Astrocyte (in vitro differentiated cells and primary cell): ENCODE data around the gene LAYN. TPM values are rescaled to one million over a fixed set of nuclear protein-coding genes. Genes with fewer than 3 reads are reported as not detected.

Experiments used
- DNase-seq: peaks from one replicate; pipeline ENCODE4 v3.0.0-alpha.2; 2010; ENCODE audit warnings: low read depth
- FAIRE-seq: peaks from 2 replicates; lab custom pipeline; 2011; peaks lifted over from hg19 to GRCh38; lab: Jason Lieb, UNC
- H2AFZ ChIP-seq: 2 replicates; pipeline ENCODE4 v1.6.0; 2012; ENCODE audit warnings: low read depth, low read length, inconsistent platforms
- H3K27ac ChIP-seq: 2 replicates; pipeline ENCODE4 v1.5.1; 2011; ENCODE audit warnings: low read depth, low read length, inconsistent platforms
- H3K27me3 ChIP-seq: 2 replicates; pipeline ENCODE4 v1.6.0; 2011; ENCODE audit warnings: low read length, inconsistent platforms; ENCODE audit not compliant: insufficient read depth
- H3K36me3 ChIP-seq: 2 replicates; pipeline ENCODE4 v1.5.1; 2011; ENCODE audit warnings: low read length, inconsistent platforms; ENCODE audit not compliant: insufficient read depth
- H3K4me1 ChIP-seq: 2 replicates; pipeline ENCODE4 v1.5.1; 2011; ENCODE audit warnings: low read length, inconsistent platforms; ENCODE audit not compliant: insufficient read depth
- H3K4me2 ChIP-seq: 2 replicates; pipeline ENCODE4 v1.6.0; 2012; ENCODE audit warnings: low read length, inconsistent platforms
- H3K4me3 ChIP-seq: 2 replicates; pipeline ENCODE4 v1.5.1; 2011; ENCODE audit warnings: low read depth, mild to moderate bottlenecking, low read length, inconsistent platforms; ENCODE audit not compliant: insufficient read depth
- H3K79me2 ChIP-seq: 2 replicates; pipeline ENCODE4 v1.6.0; 2012; ENCODE audit warnings: mild to moderate bottlenecking, low read length, inconsistent platforms; ENCODE audit not compliant: insufficient read depth
- H3K9ac ChIP-seq: 2 replicates; pipeline ENCODE4 v1.6.0; 2012; ENCODE audit warnings: mild to moderate bottlenecking, low read length, inconsistent platforms
- H3K9me3 ChIP-seq: 2 replicates; pipeline ENCODE4 v1.5.1; 2012; ENCODE audit warnings: low read depth, mild to moderate bottlenecking, low read length, inconsistent platforms; ENCODE audit not compliant: insufficient read depth
- H4K20me1 ChIP-seq: 2 replicates; pipeline ENCODE4 v1.6.0; 2012; ENCODE audit warnings: low read length, inconsistent platforms; ENCODE audit not compliant: insufficient read depth
- H3K27ac Mint-ChIP-seq: one replicate; pipeline ENCODE4 v1.8.0; 2021; ENCODE audit warnings: mild to moderate bottlenecking, mixed read lengths; ENCODE audit not compliant: unreplicated experiment
- H3K27me3 Mint-ChIP-seq: one replicate; pipeline ENCODE4 v1.8.0; 2021; ENCODE audit warnings: low read depth, mixed read lengths; ENCODE audit not compliant: unreplicated experiment
- H3K36me3 Mint-ChIP-seq: one replicate; pipeline ENCODE4 v1.8.0; 2021; ENCODE audit warnings: low read depth, mixed read lengths; ENCODE audit not compliant: unreplicated experiment
- H3K4me1 Mint-ChIP-seq: one replicate; pipeline ENCODE4 v1.8.0; 2021; ENCODE audit warnings: low read depth, mixed read lengths; ENCODE audit not compliant: unreplicated experiment
- H3K4me3 Mint-ChIP-seq: one replicate; pipeline ENCODE4 v1.8.0; 2021; ENCODE audit warnings: mild to moderate bottlenecking, moderate library complexity, mixed read lengths; ENCODE audit not compliant: unreplicated experiment
- H3K9me3 Mint-ChIP-seq: one replicate; pipeline ENCODE4 v1.8.0; 2021; ENCODE audit warnings: mild to moderate bottlenecking, mixed read lengths; ENCODE audit not compliant: unreplicated experiment
- CTCF ChIP-seq: IDR thresholded peaks from 2 replicates; pipeline ENCODE4 v1.5.1; 2011; ENCODE audit warnings: low read depth, mild to moderate bottlenecking, inconsistent platforms, low read length, moderate library complexity; ENCODE audit not compliant: insufficient read depth
- EZH2 ChIP-seq: IDR thresholded peaks from 2 replicates; pipeline ENCODE4 v1.6.1; 2012; ENCODE audit warnings: mild to moderate bottlenecking, low read length, inconsistent platforms; ENCODE audit not compliant: insufficient read depth
- total RNA-seq: library from RNA; stranded (reverse); gene quantifications from 2 replicates; pipeline ENCODE4 v1.2.1, GENCODE V29; 2021

The LAYN gene
- total RNA-seq, 1 donor from 2014 or later: 54.5 TPM

DNA sequence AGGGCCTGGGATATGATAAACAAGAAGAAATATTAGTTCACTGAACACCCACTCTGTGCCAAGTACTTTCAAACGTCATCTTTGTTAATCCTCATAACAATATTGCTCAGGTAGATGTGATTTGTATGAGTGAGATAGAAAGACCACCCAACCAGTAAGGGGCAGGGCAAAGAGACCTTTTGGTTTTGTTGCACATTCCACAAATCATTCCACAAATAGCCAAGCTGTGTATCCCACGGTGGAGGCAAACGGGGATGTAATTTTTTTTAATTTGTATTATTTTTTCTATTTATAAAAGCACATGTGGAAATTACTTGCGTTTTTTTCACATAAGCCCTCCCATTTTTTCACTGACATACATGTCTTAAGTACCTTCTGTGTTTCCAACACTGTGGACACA lies 29.0 kb downstream of the LAYN start:
- no peak overlapping the region for H2AFZ ChIP-seq
- no peak overlapping the region for H3K4me3 Mint-ChIP-seq
- FAIRE-seq (no peak), DNase-seq (peak; percentile 41)
- no peak overlapping the region for H3K27ac Mint-ChIP-seq
- H3K9me3 Mint-ChIP-seq: no peaks in the 10 kb centered on the region
- H4K20me1 ChIP-seq: no peaks in the 10 kb centered on the region
- H3K36me3 Mint-ChIP-seq: no peaks in the 10 kb centered on the region
- no peak overlapping the region for H3K4me2 ChIP-seq
- no peaks in the 10 kb centered on the region for H3K4me1 Mint-ChIP-seq
- H3K36me3 ChIP-seq: no peaks in the 10 kb centered on the region
- H3K4me1 ChIP-seq: peaks cover 14% of the 10 kb centered on the region
- H3K27ac ChIP-seq: no peak overlapping the region
- peaks cover 2% of the 10 kb centered on the region for H3K27me3 Mint-ChIP-seq
- no peaks in the 10 kb centered on the region for H3K9me3 ChIP-seq
- no peak overlapping the region for H3K9ac ChIP-seq
- no peak for TF ChIP-seq EZH2
- TF ChIP-seq CTCF: no peak
- H3K27me3 ChIP-seq: no peaks in the 10 kb centered on the region
- H3K4me3 ChIP-seq: no peak overlapping the region
- H3K79me2 ChIP-seq: no peaks in the 10 kb centered on the region

- Histone ChIP-seq H3K4me2 (no peak overlapping the region), H3K27me3 (no peaks in the 10 kb centered on the region), H3K4me3 (no peak overlapping the region), H2AFZ (no peak overlapping the region), H3K36me3 (no peaks in the 10 kb centered on the region), H3K4me1 (peaks cover 10% of the 10 kb centered on the region), H3K27ac (no peak overlapping the region), H4K20me1 (no peaks in the 10 kb centered on the region), H3K79me2 (no peaks in the 10 kb centered on the region), H3K9me3 (no peaks in the 10 kb centered on the region), H3K9ac (no peak overlapping the region)
- FAIRE-seq (peak; percentile 60), DNase-seq (no peak)
- TF ChIP-seq EZH2 (no peak), CTCF (no peak)
- Mint-ChIP-seq H3K4me1 (no peaks in the 10 kb centered on the region), H3K27me3 (peaks cover 2% of the 10 kb centered on the region), H3K4me3 (no peak overlapping the region), H3K27ac (no peak overlapping the region), H3K9me3 (no peaks in the 10 kb centered on the region), H3K36me3 (no peaks in the 10 kb centered on the region)
These were observed 30.3 kb downstream of the LAYN start for GRCh38 chr11:111570796-111571195.

- Mint-ChIP-seq H3K4me1 (no peaks in the 10 kb centered on the region), H3K27me3 (peaks cover 2% of the 10 kb centered on the region)
- H3K4me2 ChIP-seq: peak overlapping the region; percentile 44
These were observed 31.4 kb downstream of the LAYN start for GRCh38 chr11:111571829-111572501.

More at GRCh38 chr11:111571829-111572501, 31.4 kb downstream of the LAYN start:
- Mint-ChIP-seq H3K36me3 (no peaks in the 10 kb centered on the region), H3K27ac (no peak overlapping the region), H3K4me3 (no peak overlapping the region), H3K9me3 (no peaks in the 10 kb centered on the region)
- H3K27ac ChIP-seq: no peak overlapping the region
- no peaks in the 10 kb centered on the region for H3K9me3 ChIP-seq
- H2AFZ ChIP-seq: peak overlapping the region; percentile 13
- no peaks in the 10 kb centered on the region for H3K27me3 ChIP-seq
- DNase-seq (no peak), FAIRE-seq (no peak)
- no peak overlapping the region for H3K4me3 ChIP-seq
- H3K36me3 ChIP-seq: no peaks in the 10 kb centered on the region
- TF ChIP-seq CTCF (no peak), EZH2 (no peak)
- H3K4me1 ChIP-seq: peaks cover 10% of the 10 kb centered on the region
- no peaks in the 10 kb centered on the region for H3K79me2 ChIP-seq
- H4K20me1 ChIP-seq: no peaks in the 10 kb centered on the region
- H3K9ac ChIP-seq: no peak overlapping the region
